Peyer's patch (tissue), 4 donors: ENCODE results near the gene NEURL2.

Source experiments
- POLR2A ChIP-seq, 2 donors: fragments of 450-650 bp; IDR thresholded peaks; one replicate each; pipeline ENCODE4 v1.5.1; 2017; ENCODE audit warnings: antibody characterized with exemption in 2 of 2, mild to moderate bottlenecking in 2 of 2, moderate library complexity in 2 of 2
- TF ChIP-seq, protein P1 (sequence below), 6 experiments: fragments of 450-650 bp in 4 of 6; fragments of 200-600 bp in 2 of 6; sonication (generic) in 1 of 6; IDR thresholded peaks; one replicate each; pipeline ENCODE4 v1.5.1; 2017 to 2019; ENCODE audit warnings: antibody characterized with exemption in 6 of 6, mild to moderate bottlenecking in 3 of 6, moderate library complexity in 1 of 6

DNA sequence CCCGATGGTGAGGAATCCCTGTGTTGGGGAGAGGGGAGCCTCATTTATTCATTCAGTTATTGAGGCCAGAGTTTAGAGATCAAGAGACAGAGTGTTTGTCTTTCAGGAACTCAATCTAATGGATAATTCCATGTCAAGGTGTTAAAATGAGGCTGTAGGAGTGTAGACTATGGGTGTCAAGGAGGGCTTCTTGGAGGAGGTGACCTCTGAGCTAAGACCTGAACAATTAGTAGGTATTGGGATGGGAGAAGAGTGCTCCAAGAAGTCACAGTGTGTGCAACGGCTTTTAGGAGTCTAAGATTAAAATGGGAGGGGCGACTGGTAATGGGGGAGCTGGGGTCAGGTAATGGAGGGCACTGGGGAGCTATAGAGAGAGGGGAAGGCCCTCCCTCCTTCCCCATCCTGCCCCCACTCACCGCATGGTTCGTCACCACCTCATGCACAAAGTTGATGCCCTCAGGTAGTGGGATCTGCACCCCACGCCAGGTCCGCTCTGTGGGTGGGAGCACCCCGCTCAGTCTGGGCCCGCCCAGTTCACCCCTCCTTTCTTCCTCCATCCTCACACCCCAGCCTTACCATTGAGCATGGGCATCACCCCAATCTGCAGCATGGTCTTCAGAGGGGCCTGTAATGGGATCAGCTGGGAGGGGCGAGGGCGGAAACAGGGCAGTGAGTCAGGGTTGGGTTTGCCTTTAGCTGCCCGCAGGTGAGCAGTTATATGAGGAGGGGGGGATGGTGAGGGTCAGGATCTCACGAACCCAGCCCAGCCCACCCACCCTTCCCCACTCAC is 8.2 kb upstream of the NEURL2 start:
- TF ChIP-seq, protein P1, sequence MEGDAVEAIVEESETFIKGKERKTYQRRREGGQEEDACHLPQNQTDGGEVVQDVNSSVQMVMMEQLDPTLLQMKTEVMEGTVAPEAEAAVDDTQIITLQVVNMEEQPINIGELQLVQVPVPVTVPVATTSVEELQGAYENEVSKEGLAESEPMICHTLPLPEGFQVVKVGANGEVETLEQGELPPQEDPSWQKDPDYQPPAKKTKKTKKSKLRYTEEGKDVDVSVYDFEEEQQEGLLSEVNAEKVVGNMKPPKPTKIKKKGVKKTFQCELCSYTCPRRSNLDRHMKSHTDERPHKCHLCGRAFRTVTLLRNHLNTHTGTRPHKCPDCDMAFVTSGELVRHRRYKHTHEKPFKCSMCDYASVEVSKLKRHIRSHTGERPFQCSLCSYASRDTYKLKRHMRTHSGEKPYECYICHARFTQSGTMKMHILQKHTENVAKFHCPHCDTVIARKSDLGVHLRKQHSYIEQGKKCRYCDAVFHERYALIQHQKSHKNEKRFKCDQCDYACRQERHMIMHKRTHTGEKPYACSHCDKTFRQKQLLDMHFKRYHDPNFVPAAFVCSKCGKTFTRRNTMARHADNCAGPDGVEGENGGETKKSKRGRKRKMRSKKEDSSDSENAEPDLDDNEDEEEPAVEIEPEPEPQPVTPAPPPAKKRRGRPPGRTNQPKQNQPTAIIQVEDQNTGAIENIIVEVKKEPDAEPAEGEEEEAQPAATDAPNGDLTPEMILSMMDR (IDR thresholded peaks at IDR 0.05): no peak
- TF ChIP-seq POLR2A (IDR thresholded peaks at IDR 0.05): no peak
